SU-DHL-6 (cell line): ENCODE results near the gene GLIS2.

Experiments
- CTCF ChIP-seq: fragments of 200-600 bp; sonication (generic); IDR thresholded peaks from one replicate; pipeline ENCODE4 v1.5.1; 2017; ENCODE audit warnings: antibody characterized with exemption, mild to moderate bottlenecking, low read length, moderate library complexity; ENCODE audit not compliant: insufficient read depth, poor library complexity, severe bottlenecking
- EZH2phosphoT487 ChIP-seq: fragments of 200-600 bp; sonication (generic), shearing (Covaris generic); conservative IDR thresholded peaks from 2 replicates; pipeline ENCODE4 v1.6.1; 2018; ENCODE audit warnings: mild to moderate bottlenecking, antibody characterized with exemption, low read length, moderate library complexity, mixed read lengths

- TF ChIP-seq CTCF (no peak), EZH2phosphoT487 (no peak)
Measured at GRCh38 chr16:4319454-4320421, 3.9 kb downstream of the GLIS2 start.
